ENCODE results near the gene SYT6.

Gene SYT6

DNA sequence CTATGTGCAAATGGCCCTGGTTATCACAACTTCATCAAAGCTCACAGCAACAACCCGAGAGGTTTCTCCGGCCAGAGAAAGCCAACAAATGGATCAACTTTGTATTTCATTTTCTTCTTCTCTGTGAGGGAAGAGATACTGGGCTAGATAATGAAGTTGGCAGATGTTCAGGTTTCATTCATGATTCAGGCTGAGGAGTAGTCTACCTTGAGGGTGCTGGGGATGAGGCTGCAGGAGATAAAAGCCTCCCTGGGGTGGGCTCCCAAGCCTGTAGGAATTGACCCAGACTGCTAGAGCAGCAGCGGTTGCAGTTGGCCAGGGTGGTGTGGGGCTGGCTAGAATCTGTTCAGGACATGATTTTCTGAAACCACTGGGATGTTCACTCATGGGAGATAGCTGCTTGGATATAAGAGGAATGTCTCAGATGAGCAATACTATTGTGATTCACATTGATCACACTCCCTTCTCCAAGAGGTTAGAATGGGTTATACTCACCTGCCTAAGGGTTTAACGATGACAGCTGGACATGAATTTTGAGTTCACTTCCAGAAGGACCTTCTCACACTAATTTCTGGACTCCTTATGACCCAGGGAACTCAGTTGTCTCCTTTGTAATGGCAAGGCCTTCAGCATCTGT, 64.0 kb downstream of the SYT6 start:
- Histone ChIP-seq H3K4me3 (ENCODE audit: low read depth in 1 of 5, low read length in 5 of 5) (no peak overlapping the region), H3K4me1 (ENCODE audit: control insufficient read depth in 5 of 5, insufficient read depth in 5 of 5, low read length in 5 of 5) (no peaks in the 10 kb centered on the region), H3K27me3 (ENCODE audit: control insufficient read depth in 5 of 5, insufficient read depth in 4 of 5, low read length in 5 of 5) (no peaks in the 10 kb centered on the region), H3K9me3 (ENCODE audit: control insufficient read depth in 5 of 5, low read length in 5 of 5) (no peaks in the 10 kb centered on the region), H3K27ac (ENCODE audit: low read depth, low read length) (no peak overlapping the region), H3K36me3 (ENCODE audit: control insufficient read depth in 5 of 5, insufficient read depth in 5 of 5, low read length in 5 of 5) (no peaks in the 10 kb centered on the region), H3K9ac (ENCODE audit: low read length in 5 of 5) (no peak overlapping the region)

DNA sequence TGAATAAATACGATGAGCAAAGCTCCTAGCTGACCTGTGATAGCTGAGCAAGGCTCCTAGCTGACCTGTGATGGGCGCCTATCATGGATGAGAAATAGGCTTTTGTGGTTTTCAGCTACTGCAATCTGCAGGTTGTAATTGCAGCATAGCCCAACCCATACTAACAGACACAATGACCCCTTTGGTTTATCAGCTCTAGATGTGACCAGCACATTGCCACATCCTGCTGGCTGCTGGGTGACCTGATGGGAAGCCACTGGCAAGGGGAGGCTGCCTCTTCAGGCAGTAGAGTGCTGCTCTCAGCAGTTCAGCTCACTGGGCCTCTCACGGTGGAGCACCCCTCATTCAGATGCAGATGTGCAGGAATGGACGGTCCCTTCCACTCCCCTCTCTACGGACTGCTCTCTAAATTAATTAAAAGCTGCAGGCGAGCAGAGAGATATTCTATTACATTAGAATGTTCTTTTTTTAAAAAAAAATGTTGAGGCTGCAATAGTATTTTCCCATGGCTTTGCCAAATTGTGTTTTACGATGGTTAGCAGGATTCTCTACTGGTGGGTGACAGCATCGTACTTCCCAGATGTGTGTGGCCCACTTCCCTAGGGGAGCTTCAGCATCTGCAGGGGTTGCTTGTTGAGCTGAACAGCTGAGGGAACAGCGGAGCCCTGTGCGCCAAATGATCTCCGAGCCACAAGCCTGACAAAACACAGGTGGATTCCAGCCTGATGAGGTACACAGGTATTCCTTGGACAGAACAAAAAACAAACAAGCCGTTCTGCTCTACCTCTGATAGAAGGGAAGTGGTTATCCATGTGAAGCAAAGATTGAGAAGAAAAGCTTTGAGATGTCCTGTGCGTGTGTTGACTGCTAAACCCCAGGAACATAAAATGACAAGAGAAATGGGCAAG, 65.0 kb downstream of the SYT6 start:
- no peaks in the 10 kb centered on the region for H3K9me3 ChIP-seq (ENCODE audit: control insufficient read depth in 5 of 5, low read length in 5 of 5)
- H3K4me1 ChIP-seq (ENCODE audit: control insufficient read depth in 5 of 5, insufficient read depth in 5 of 5, low read length in 5 of 5) = no peaks in the 10 kb centered on the region
- H3K36me3 ChIP-seq (ENCODE audit: control insufficient read depth in 5 of 5, insufficient read depth in 5 of 5, low read length in 5 of 5) = no peaks in the 10 kb centered on the region
- no peak overlapping the region for H3K9ac ChIP-seq (ENCODE audit: low read length in 5 of 5)
- no peaks in the 10 kb centered on the region for H3K27me3 ChIP-seq (ENCODE audit: control insufficient read depth in 5 of 5, insufficient read depth in 4 of 5, low read length in 5 of 5)
- H3K27ac ChIP-seq (ENCODE audit: low read depth, low read length) = no peak overlapping the region
- H3K4me3 ChIP-seq (ENCODE audit: low read depth in 1 of 5, low read length in 5 of 5) = no peak overlapping the region

DNA sequence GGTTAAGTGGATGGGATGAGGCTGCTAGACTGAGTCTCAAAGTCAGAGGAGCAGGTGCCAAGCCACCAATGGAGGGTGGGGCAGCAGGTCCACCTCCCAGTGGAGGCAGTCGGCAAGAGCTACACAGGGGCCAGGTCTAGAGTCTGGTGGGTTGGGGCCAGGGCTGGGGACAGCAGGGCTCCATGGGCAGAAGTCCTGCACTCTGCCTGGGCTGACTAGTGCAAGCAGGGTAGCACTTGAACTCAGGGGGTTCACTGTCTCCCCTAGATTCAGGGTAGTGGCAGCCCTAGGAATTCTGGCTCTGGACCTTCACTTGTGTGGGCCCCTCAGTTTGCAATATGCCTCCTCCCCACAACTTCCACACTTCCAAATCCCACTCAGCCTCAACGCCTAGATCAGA, 66.2 kb downstream of the SYT6 start:
- Histone ChIP-seq H3K27me3 (ENCODE audit: control insufficient read depth in 5 of 5, insufficient read depth in 4 of 5, low read length in 5 of 5) (no peaks in the 10 kb centered on the region), H3K4me1 (ENCODE audit: control insufficient read depth in 5 of 5, insufficient read depth in 5 of 5, low read length in 5 of 5) (peaks cover 0 to 1% (median 0%) of the 10 kb centered on the region in 5 donors), H3K9ac (ENCODE audit: low read length in 5 of 5) (no peak overlapping the region), H3K4me3 (ENCODE audit: low read depth in 1 of 5, low read length in 5 of 5) (no peak overlapping the region), H3K27ac (ENCODE audit: low read depth, low read length) (no peak overlapping the region), H3K9me3 (ENCODE audit: control insufficient read depth in 5 of 5, low read length in 5 of 5) (no peaks in the 10 kb centered on the region), H3K36me3 (ENCODE audit: control insufficient read depth in 5 of 5, insufficient read depth in 5 of 5, low read length in 5 of 5) (no peaks in the 10 kb centered on the region)

DNA sequence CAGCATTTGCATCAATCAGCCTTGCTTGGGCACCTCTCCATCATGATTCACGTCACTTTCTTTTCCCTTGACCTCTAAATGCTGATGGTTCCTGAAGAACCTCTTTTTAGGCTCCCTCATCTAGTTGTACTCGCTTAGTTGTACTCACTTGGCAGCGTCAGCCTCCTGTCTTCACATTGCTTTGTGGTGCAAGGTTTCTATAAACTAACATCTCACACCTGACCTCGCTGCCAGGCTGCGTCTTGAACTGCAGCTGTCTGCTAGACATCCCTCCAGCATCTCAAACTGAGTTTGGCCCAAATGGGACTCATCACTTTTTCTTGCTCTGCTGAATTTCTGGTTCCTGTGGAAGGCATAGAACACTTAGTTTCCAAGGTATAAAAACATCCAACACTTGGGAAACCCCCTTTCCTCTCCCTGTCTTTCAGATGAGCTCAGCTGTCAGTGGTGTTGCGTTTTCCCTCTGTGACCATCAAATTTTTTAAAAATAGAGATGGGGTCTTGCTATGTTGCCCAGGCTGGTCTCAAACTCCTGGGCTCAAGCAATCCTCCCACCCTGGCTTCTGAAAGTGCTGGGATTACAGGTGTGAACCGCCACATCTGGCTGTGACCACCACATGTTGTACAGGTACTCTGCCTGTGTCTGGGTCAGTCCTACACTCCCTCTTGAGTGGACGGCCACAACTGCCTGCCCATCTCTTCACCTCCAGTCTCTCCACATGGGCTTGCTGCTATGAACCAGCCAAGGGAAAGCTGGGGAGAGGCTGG, 66.9 kb downstream of the SYT6 start:
- Histone ChIP-seq H3K27ac (ENCODE audit: low read depth, low read length) (no peak overlapping the region), H3K9me3 (ENCODE audit: control insufficient read depth in 5 of 5, low read length in 5 of 5) (no peaks in the 10 kb centered on the region), H3K36me3 (ENCODE audit: control insufficient read depth in 5 of 5, insufficient read depth in 5 of 5, low read length in 5 of 5) (no peaks in the 10 kb centered on the region), H3K27me3 (ENCODE audit: control insufficient read depth in 5 of 5, insufficient read depth in 4 of 5, low read length in 5 of 5) (no peaks in the 10 kb centered on the region), H3K4me3 (ENCODE audit: low read depth in 1 of 5, low read length in 5 of 5) (no peak overlapping the region), H3K9ac (ENCODE audit: low read length in 5 of 5) (no peak overlapping the region), H3K4me1 (ENCODE audit: control insufficient read depth in 5 of 5, insufficient read depth in 5 of 5, low read length in 5 of 5) (peaks cover 3 to 8% (median 7%) of the 10 kb centered on the region in 5 donors)

DNA sequence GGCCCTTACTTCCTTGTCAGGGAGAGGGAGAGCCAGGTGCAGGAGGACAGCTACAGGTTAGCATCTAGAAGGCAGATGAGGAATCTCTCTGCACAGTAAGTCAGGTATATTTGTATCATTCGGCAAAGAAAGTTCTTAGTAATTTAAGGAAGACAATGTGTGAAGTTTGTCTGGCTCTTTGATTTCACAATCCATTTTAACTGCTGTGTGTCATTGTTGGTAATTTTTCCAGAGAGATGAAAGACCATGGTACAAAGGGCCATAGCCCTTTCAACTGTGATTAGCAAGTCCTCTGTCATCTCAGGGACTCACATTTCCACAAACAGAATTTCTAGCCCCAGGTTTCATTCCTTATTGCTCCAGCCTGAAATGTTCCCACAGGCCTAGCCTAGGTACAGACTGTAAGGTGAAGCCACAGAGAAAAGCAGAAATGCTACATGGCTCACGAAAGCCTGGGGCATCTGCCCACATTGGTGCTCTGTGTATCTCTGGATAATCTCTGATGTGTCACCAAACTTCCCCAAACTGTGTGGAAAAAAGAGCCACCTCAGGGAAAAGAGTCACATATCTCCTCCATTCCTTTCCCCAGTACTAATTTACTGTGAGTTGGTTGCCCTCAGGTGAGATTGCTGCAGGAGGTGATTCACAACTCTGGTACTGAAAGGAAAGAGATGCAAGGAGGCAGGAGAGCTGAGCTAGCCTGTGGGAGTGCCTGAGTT, 70.6 kb downstream of the SYT6 start:
- no peaks in the 10 kb centered on the region for H3K9me3 ChIP-seq (ENCODE audit: control insufficient read depth in 5 of 5, low read length in 5 of 5)
- no peak overlapping the region for H3K27ac ChIP-seq (ENCODE audit: low read depth, low read length)
- H3K4me3 ChIP-seq (ENCODE audit: low read depth in 1 of 5, low read length in 5 of 5) = no peak overlapping the region
- peaks cover 5 to 21% (median 18%) of the 10 kb centered on the region in 5 donors for H3K4me1 ChIP-seq (ENCODE audit: control insufficient read depth in 5 of 5, insufficient read depth in 5 of 5, low read length in 5 of 5)
- H3K9ac ChIP-seq (ENCODE audit: low read length in 5 of 5) = no peak overlapping the region
- H3K27me3 ChIP-seq (ENCODE audit: control insufficient read depth in 5 of 5, insufficient read depth in 4 of 5, low read length in 5 of 5) = no peaks in the 10 kb centered on the region
- H3K36me3 ChIP-seq (ENCODE audit: control insufficient read depth in 5 of 5, insufficient read depth in 5 of 5, low read length in 5 of 5) = no peaks in the 10 kb centered on the region

DNA sequence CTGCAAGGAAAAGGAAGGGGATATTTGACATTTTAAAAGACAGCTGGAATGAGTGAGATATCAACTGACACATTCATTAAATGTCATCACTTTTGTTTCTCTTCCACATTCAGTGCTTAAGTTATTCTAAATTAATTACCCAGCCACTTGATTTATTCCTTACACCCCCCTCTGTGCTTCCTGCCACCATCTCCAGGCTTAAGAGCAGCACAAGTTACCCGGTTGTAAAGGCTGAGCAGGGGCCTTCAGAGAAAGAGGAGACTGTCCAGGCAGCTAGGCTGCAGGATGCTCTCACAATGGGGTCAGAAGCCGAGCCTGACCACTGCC, 71.4 kb downstream of the SYT6 start:
- Histone ChIP-seq H3K27me3 (ENCODE audit: control insufficient read depth in 5 of 5, insufficient read depth in 4 of 5, low read length in 5 of 5) (no peaks in the 10 kb centered on the region), H3K27ac (ENCODE audit: low read depth, low read length) (no peak overlapping the region), H3K9me3 (ENCODE audit: control insufficient read depth in 5 of 5, low read length in 5 of 5) (no peaks in the 10 kb centered on the region), H3K4me3 (ENCODE audit: low read depth in 1 of 5, low read length in 5 of 5) (peak overlapping the region in 1 of 5 donors; percentile 41), H3K4me1 (ENCODE audit: control insufficient read depth in 5 of 5, insufficient read depth in 5 of 5, low read length in 5 of 5) (peaks cover 5 to 21% (median 18%) of the 10 kb centered on the region in 5 donors), H3K9ac (ENCODE audit: low read length in 5 of 5) (no peak overlapping the region), H3K36me3 (ENCODE audit: control insufficient read depth in 5 of 5, insufficient read depth in 5 of 5, low read length in 5 of 5) (no peaks in the 10 kb centered on the region)

DNA sequence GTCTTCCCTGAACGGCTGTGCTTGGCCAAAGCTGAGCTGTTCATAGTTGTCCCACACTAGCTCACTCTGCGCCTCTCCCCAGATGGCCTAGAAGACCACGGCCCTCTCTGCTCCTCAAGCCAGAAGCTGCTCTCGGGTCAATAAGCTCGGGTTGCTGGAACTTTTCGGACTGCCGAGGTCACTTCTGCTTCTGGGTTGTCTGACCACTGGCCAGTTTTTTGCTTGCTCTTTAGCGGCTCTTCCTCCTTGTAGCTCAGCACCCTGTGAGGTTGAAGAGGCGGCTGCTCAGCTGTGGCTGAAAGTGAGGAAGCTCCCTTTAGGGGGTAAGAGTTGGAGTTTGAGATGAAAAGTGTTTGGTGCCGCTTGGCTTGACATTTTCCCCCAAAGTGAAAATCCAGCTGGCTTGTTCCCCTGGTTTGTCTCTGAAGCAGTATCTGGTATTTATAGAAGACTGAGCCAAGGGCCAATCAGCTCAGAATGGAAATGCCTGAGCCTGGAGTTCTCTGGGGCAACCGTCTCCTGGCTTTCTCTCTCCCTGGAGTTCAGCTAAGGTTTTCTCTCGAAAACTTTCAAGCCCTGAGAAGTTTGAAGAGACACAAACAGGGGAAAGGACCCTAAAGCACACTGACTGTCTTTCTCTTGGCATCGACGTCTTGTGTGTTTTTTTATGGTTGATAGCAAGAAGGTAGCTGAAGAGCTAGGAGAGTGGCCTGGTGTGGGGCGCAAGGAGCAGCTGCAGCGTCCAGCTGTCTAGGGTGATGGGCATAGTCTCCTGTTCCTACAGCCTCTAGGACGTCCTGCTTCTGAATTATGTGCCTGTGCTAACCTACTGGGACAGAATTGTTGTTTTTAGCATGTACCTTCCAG, 72.0 kb downstream of the SYT6 start:
- H3K36me3 ChIP-seq (ENCODE audit: control insufficient read depth in 5 of 5, insufficient read depth in 5 of 5, low read length in 5 of 5) = no peaks in the 10 kb centered on the region
- no peak overlapping the region for H3K27ac ChIP-seq (ENCODE audit: low read depth, low read length)
- H3K4me3 ChIP-seq (ENCODE audit: low read depth in 1 of 5, low read length in 5 of 5) = peak overlapping the region in 1 of 5 donors; percentile 41
- peaks cover 5 to 21% (median 18%) of the 10 kb centered on the region in 5 donors for H3K4me1 ChIP-seq (ENCODE audit: control insufficient read depth in 5 of 5, insufficient read depth in 5 of 5, low read length in 5 of 5)
- H3K9ac ChIP-seq (ENCODE audit: low read length in 5 of 5) = peak overlapping the region in 3 of 5 donors; percentile 9 to 24 (median 16)
- no peaks in the 10 kb centered on the region for H3K9me3 ChIP-seq (ENCODE audit: control insufficient read depth in 5 of 5, low read length in 5 of 5)
- no peaks in the 10 kb centered on the region for H3K27me3 ChIP-seq (ENCODE audit: control insufficient read depth in 5 of 5, insufficient read depth in 4 of 5, low read length in 5 of 5)

DNA sequence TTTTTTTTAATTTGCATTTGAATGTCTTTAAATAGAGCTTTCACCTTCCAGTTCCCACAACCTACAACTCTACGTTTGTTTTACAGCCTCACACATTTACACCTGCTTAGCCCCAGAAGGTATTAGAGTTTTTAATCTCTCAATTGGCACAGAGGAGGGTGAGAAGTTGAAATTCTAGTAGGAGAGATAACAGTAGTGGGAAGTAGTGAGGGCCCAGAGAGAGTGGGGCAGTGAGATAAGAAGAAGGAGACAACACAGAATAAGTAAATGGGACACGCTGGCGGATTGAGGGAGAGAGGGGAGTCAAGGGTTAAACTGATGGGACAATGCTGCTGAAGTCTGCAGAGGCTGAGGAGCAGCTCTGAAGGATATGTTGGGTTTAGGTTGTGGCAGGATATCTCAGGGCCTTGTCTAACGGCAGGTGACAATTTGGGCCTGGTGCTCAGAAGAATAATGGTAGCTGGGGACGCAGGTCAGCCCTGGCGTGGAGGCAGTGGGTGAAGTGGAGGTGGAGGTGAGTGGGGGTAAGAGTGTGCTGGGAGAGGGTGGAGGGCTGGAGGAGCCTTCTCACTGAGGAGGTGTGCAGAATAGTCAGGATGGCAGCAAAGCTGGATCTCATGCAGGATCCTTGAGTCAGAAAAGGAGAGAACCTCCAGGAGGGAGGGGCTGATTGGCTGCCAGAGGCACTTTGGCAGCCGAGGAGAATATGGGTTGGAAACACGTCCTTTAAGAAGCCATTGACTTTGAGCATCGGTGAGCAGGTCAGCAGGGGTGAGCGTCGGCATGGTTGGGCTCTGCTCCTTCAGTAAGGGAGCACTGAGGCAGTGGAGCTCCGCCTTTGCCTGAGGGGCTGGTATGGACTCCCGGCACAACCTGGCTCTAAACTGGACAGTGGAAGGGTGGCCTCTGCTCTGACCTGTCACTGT, 72.9 kb downstream of the SYT6 start:
- H3K4me3 ChIP-seq (ENCODE audit: low read depth in 1 of 5, low read length in 5 of 5) = peak overlapping the region in 1 of 5 donors; percentile 32
- H3K9ac ChIP-seq (ENCODE audit: low read length in 5 of 5) = peak overlapping the region in 2 of 5 donors; percentile 9 to 16
- H3K4me1 ChIP-seq (ENCODE audit: control insufficient read depth in 5 of 5, insufficient read depth in 5 of 5, low read length in 5 of 5) = peaks cover 5 to 21% (median 18%) of the 10 kb centered on the region in 5 donors
- no peaks in the 10 kb centered on the region for H3K9me3 ChIP-seq (ENCODE audit: control insufficient read depth in 5 of 5, low read length in 5 of 5)
- H3K27ac ChIP-seq (ENCODE audit: low read depth, low read length) = no peak overlapping the region
- no peaks in the 10 kb centered on the region for H3K27me3 ChIP-seq (ENCODE audit: control insufficient read depth in 5 of 5, insufficient read depth in 4 of 5, low read length in 5 of 5)
- no peaks in the 10 kb centered on the region for H3K36me3 ChIP-seq (ENCODE audit: control insufficient read depth in 5 of 5, insufficient read depth in 5 of 5, low read length in 5 of 5)

Data from subcutaneous abdominal adipose tissue (tissue), 5 donors.